Fibroblast of lung (primary cell): Measurements from ENCODE around the gene BMP7.

Experiments
- EZH2 ChIP-seq: IDR thresholded peaks from 2 replicates; pipeline ENCODE4 v1.5.1; 2012; ENCODE audit warnings: low read length, control low read depth, mild to moderate bottlenecking; ENCODE audit errors: missing control alignments
- TF ChIP-seq, protein P1 (sequence below), 2 donors: IDR thresholded peaks in 1 of 2; conservative IDR thresholded peaks in 1 of 2; 1 replicate in 1 of 2; 2 replicates in 1 of 2; pipeline ENCODE4 v1.5.1; 2011 to 2012; ENCODE audit warnings: low read length in 2 of 2, control low read depth in 1 of 2, inconsistent platforms in 1 of 2, low read depth in 1 of 2, mild to moderate bottlenecking in 1 of 2

DNA sequence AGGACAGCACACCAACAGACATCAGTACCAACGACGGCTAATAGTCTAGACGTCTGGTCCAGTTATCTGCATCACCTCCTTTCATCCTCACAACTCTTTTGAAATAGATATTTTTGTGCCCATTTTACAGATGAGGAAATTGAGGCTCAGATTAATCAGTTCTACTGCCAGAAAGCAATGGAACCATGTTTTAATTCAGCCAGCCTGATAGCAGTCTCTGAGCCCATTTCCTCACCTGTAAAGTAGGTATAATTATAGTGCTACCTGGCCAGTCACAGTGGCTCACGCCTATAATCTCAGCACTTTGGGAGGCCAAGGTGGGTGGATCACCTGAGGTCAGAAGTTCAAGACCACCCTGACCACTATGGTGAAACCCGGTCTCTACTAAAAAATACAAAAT is 9.8 kb upstream of the BMP7 start:
- TF ChIP-seq, protein P1, sequence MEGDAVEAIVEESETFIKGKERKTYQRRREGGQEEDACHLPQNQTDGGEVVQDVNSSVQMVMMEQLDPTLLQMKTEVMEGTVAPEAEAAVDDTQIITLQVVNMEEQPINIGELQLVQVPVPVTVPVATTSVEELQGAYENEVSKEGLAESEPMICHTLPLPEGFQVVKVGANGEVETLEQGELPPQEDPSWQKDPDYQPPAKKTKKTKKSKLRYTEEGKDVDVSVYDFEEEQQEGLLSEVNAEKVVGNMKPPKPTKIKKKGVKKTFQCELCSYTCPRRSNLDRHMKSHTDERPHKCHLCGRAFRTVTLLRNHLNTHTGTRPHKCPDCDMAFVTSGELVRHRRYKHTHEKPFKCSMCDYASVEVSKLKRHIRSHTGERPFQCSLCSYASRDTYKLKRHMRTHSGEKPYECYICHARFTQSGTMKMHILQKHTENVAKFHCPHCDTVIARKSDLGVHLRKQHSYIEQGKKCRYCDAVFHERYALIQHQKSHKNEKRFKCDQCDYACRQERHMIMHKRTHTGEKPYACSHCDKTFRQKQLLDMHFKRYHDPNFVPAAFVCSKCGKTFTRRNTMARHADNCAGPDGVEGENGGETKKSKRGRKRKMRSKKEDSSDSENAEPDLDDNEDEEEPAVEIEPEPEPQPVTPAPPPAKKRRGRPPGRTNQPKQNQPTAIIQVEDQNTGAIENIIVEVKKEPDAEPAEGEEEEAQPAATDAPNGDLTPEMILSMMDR (conservative IDR thresholded peaks at IDR 0.05 in 1 of 2, IDR thresholded peaks at IDR 0.05 in 1 of 2; ENCODE audit: low read depth in 1 of 2, low read length in 2 of 2) = no peak
- TF ChIP-seq EZH2 = no peak
